ENCODE data around the gene TRPV5.

TRPV5 gene

DNA sequence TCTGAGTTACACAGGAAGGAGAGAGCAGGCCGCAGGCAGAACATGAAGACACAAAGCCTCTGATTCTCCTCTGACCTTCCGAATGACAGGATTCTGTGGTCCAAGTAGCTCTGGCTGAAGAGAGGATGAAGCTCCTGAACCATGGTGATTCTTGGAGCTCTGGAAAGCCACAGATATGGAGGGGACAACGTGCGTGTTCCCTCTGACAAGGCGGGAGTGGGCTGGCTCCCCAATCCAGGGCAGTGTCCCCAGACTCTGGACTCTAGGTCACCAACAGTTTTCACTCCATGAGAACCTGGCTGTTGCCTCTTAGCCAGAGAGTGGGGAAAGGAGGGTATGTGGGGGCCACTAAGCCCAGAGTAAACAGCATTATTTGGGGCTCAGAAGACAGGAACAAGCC lies 40.6 kb downstream of the TRPV5 start:
- no peak overlapping the region for H3K4me3 ChIP-seq (replicated peaks in 1 of 2; ENCODE audit: low read depth in 2 of 2, low read length in 2 of 2)
- no peak for DNase-seq (ENCODE audit: low read depth in 2 of 2)
- TF ChIP-seq, protein P1, sequence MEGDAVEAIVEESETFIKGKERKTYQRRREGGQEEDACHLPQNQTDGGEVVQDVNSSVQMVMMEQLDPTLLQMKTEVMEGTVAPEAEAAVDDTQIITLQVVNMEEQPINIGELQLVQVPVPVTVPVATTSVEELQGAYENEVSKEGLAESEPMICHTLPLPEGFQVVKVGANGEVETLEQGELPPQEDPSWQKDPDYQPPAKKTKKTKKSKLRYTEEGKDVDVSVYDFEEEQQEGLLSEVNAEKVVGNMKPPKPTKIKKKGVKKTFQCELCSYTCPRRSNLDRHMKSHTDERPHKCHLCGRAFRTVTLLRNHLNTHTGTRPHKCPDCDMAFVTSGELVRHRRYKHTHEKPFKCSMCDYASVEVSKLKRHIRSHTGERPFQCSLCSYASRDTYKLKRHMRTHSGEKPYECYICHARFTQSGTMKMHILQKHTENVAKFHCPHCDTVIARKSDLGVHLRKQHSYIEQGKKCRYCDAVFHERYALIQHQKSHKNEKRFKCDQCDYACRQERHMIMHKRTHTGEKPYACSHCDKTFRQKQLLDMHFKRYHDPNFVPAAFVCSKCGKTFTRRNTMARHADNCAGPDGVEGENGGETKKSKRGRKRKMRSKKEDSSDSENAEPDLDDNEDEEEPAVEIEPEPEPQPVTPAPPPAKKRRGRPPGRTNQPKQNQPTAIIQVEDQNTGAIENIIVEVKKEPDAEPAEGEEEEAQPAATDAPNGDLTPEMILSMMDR (IDR thresholded peaks at IDR 0.05; ENCODE audit: low read depth, low read length), result no peak

DNA sequence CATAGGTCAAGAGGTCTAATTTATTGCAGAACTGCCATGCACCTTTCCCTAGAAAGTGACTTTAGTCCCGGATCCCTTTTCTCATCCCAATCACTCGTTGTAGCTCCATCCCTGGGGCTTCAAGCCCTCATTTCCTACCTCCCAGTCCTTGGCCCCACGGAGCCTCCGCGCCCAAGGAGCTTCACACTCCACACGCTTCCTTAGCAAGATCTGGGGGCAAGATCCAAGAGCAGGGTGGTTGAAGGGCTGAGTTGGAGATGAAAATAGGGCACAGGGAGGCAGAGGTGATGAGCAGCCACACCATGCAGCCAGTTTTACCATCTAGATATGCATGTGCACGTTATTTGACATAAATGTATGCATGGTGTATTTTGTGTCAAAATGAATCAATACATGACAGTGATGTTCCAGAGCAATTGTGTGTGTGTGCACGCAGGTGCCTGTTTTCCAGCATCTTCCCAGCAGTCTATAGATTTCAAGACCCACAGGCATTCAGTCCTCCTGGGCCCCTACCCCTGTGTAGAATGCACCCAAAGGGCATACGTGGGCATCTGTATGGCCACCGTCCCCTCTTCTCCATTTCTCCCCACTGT lies 42.0 kb downstream of the TRPV5 start:
- TF ChIP-seq, protein P1 (IDR thresholded peaks at IDR 0.05; ENCODE audit: low read depth, low read length), result no peak
- no peak for DNase-seq (ENCODE audit: low read depth in 2 of 2)
- H3K4me3 ChIP-seq (replicated peaks in 1 of 2; ENCODE audit: low read depth in 2 of 2, low read length in 2 of 2), result no peak overlapping the region

DNA sequence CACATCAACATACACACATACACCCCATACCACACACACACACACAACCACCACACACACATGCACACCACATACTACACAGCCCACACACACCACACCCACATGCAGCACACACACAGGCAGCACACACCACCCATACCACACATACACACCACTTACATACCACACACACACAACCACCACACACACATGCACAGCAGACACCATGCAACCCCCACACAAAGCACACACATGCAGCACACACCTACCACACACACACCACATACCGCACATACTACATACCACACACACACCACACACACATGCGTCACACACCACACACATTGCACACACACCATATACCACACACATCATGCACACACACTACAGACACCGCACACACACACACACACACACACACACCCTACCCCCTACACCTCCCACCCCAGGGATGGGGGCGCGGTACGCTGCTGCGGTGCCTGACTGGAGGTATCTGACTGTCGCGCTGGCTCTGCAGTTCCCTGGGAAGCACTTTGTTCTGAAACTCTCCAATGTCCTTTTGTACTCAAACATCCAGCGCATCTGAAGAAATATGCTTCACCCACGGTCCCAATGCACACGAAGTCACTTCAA lies 42.6 kb downstream of the TRPV5 start:
- TF ChIP-seq, protein P1 (IDR thresholded peaks at IDR 0.05; ENCODE audit: low read depth, low read length), result no peak
- no peak overlapping the region for H3K4me3 ChIP-seq (replicated peaks in 1 of 2; ENCODE audit: low read depth in 2 of 2, low read length in 2 of 2)
- DNase-seq (ENCODE audit: low read depth in 2 of 2), result no peak

DNA sequence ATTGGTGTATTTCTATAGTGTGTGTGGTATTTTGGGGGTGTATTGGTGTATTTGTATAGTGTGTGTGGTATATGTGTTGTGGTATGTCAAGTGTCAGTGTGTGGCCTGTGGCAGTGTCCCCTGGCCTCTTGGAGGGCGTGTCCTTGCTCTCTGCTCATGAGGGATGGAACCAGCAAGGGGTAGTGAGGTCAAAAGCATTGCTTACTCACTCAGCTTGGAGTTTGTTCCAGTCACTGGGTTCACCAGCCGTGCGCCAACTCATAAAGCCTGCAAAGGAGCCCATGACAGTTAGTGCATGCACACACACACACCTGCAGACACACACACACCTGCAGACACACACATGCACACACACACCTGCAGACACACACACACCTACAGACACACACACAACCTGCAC lies 43.7 kb downstream of the TRPV5 start:
- H3K4me3 ChIP-seq (replicated peaks in 1 of 2; ENCODE audit: low read depth in 2 of 2, low read length in 2 of 2), result no peak overlapping the region
- DNase-seq (ENCODE audit: low read depth in 2 of 2), result no peak
- TF ChIP-seq, protein P1 (IDR thresholded peaks at IDR 0.05; ENCODE audit: low read depth, low read length), result no peak

DNA sequence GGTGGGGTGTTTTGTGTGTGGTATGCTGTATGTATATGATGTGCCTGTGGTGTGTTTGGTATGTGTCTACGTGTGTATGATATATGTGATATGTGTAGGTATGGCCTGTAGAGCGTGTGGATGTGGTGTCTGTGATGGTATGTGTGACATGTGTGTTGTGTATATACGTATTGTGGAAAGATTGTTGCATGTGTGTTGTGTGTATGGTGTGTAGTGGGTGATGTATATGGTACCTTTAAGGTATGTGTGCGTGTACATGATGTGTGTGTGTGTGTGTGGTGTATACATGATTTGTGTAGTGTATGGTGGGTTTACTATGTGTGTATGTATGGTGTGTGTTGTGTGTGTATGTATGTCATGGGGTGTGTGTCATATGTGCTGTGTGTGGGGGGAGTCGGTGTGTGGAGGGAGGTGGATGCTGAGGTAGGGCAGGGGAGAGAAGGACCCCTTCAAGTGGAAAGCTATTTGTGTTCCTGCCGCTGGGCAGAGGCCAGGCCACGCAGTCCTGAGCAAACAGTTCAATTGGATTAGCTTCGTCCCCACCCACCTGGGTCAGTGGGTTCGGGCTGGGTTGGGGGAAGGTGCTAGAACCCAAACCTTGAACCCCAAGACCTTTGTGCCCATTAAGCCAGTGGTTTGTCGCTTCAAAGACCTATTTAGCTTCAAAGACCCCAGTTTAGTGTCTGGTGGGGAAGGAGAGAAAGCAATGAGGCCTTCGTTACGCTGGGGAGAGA lies 46.1 kb downstream of the TRPV5 start:
- no peak overlapping the region for H3K4me3 ChIP-seq (replicated peaks in 1 of 2; ENCODE audit: low read depth in 2 of 2, low read length in 2 of 2)
- TF ChIP-seq, protein P1 (IDR thresholded peaks at IDR 0.05; ENCODE audit: low read depth, low read length), result no peak
- no peak for DNase-seq (ENCODE audit: low read depth in 2 of 2)

DNA sequence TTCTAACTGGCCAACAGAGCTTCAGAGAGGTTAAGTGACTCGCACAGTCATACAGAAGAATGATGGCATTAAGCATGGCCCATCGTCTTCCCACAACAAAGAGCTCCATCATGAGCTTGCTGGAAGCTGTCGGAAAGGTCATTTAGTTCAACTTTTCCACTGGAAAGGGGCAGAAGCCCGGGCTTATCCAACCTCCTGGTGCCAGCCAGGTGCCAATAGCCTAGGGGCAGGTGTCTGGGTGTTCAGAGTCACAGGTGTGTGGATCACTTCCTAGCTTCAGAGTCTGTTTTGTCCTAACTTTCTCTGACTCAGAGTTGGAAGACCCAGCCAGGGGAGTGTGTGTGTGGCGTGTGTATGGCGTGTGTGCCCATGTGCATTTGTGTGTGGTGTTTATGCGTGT lies 46.7 kb downstream of the TRPV5 start:
- no peak for DNase-seq (ENCODE audit: low read depth in 2 of 2)
- H3K4me3 ChIP-seq (replicated peaks in 1 of 2; ENCODE audit: low read depth in 2 of 2, low read length in 2 of 2), result no peak overlapping the region
- TF ChIP-seq, protein P1 (IDR thresholded peaks at IDR 0.05; ENCODE audit: low read depth, low read length), result no peak

Data from cardiac fibroblast (primary cell).